ENCODE measurements around the gene IKZF1.

- TF ChIP-seq ZNF619 (CRISPR knock-in tag; IDR thresholded peaks at IDR 0.05) (no peak), KLF6 (CRISPR knock-in tag; IDR thresholded peaks at IDR 0.05) (no peak)
Observed at GRCh38 chr7:50272808-50273207, 31.7 kb upstream of the IKZF1 start.
